ENCODE measurements around the gene SREBF2.
A peak's percentile ranks its signal among the peaks of the same experiment; 100 is the strongest.
"Not testable (repeated sequence)": the region's sequence is repeated elsewhere in the genome, so short reads cannot be mapped to it uniquely, and the experiment has no call there.

Gene SREBF2

DNA sequence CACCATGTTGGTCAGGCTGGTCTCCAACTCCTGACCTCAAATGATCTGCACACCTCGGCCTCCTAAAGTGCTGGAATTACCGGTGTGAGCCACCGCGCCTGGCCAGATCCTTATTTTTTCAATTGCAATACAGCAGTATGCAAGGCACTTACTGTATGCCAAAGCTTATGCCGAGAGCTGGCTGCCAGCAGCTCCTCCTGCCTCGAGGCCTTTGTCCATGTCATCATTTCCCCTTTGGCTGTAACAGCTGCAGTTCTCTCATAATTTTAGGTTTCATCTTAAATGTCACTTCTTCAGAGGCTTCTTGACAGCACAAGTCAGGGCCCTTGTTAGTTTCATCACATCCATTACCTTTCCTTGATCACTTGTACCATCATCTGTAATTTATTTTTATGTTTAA, 1.5 kb upstream of the SREBF2 start:
- DNase-seq (ENCODE audit: low read depth, low spot score) = no peak
- ChIA-PET CTCF (interaction anchor here (0.6 to 4.4 kb wide), 2 partner anchors 27 to 122 kb away, joined by 3 to 16 read pairs; no protein-coding TSS in a partner anchor), POLR2A (no interaction called here)
- TF ChIP-seq, protein P1, sequence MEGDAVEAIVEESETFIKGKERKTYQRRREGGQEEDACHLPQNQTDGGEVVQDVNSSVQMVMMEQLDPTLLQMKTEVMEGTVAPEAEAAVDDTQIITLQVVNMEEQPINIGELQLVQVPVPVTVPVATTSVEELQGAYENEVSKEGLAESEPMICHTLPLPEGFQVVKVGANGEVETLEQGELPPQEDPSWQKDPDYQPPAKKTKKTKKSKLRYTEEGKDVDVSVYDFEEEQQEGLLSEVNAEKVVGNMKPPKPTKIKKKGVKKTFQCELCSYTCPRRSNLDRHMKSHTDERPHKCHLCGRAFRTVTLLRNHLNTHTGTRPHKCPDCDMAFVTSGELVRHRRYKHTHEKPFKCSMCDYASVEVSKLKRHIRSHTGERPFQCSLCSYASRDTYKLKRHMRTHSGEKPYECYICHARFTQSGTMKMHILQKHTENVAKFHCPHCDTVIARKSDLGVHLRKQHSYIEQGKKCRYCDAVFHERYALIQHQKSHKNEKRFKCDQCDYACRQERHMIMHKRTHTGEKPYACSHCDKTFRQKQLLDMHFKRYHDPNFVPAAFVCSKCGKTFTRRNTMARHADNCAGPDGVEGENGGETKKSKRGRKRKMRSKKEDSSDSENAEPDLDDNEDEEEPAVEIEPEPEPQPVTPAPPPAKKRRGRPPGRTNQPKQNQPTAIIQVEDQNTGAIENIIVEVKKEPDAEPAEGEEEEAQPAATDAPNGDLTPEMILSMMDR (IDR thresholded peaks at IDR 0.05; ENCODE audit: insufficient read depth, low read length, missing control alignments) = no peak
- no peak overlapping the region for H3K4me3 ChIP-seq (ENCODE audit: low read depth, low read length)

DNA sequence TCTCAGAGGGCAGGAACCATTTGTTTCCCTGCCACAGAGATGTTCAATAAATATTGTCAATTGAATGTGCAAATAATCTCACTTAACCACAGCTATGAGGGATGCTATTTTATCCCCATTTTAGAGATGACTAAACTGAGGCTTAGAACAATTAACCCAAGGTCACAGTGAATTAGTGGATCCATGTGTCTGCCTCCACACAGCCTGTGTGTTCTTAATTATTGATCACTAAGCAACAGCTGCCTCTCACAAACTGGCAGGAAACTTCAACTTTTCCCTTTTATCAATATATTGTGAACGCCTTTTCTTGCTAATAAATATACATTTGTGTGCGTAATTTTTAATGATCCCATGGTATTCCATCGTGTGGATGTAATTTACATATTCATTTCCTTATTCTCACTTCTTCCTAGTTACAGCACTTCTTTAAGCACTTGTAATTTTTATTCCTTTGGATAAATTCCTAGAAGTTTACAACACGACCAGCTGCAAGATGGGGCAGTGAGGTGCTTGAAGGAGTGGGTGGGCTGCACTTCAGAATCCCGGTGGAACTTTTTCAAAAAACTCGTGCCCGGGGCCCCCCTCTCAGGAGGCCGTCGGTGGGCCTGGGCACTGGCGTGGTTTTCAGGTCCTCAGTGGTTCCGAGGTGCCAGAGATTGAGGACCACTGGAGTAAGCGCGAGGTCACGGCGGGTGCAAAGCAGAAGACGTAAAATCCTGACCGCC, 915 bp upstream of the SREBF2 start:
- POLR2A ChIA-PET = interaction anchor here (0.8 to 1.6 kb wide), 4 partner anchors 10 to 31 kb away, joined by 4 to 5 read pairs (median 5); partner anchors contain the start of gene CCDC134
- DNase-seq (ENCODE audit: low read depth, low spot score) = no peak

DNA sequence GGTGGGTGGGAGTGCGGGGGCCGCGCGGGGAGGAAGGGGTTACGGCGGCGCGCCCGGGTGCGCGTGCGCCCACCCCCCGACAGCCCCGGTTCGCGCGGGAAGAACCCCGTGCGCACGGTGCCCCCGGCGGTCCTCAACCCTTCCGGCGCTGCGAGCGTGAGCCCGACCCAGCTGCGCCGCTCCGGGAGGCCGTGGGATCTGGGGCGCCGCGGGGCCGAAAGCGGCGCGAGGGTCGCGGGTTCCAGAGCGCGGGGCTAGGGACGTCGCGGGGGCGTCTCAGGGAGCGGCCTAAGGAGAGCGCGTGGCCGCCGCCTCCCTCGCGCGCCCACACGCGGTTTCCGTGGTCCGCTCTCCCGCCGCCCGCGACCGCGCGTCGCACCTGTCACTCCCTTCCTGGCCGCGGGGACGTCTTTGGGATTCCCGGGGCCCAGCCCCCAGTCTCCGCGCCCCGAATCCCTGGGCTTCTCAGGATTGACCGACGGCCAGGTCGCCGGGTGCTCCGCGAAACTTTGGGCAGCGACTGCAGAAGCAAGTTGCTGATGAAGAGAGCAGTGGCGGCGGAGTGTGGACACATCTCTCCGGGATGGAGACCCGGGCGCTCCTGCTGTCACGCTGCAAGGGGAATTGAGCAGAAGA, 582 bp downstream of the SREBF2 start:
- CTCF ChIA-PET = interaction anchor here (1.0 to 4.4 kb wide), 5 partner anchors 9 to 136 kb away, joined by 3 to 20 read pairs (median 4); no protein-coding TSS in a partner anchor
- no peak for DNase-seq (ENCODE audit: low read depth, low spot score)
- peak overlapping the region; percentile 88 for H3K4me3 ChIP-seq (ENCODE audit: low read depth, low read length)
- POLR2A ChIA-PET = interaction anchor here (0.8 to 1.6 kb wide), 4 partner anchors 26 to 51 kb away, joined by 3 to 5 read pairs (median 4); partner anchors contain the start of gene CCDC134
- TF ChIP-seq, protein P1 (IDR thresholded peaks at IDR 0.05; ENCODE audit: insufficient read depth, low read length, missing control alignments) = no peak

More for the DNA sequence above, 915 bp upstream of the SREBF2 start:
- CTCF ChIA-PET = interaction anchor here (0.6 to 4.4 kb wide), 7 partner anchors 10 to 135 kb away, joined by 3 to 20 read pairs (median 3); no protein-coding TSS in a partner anchor
- peak overlapping the region; percentile 88 for H3K4me3 ChIP-seq (ENCODE audit: low read depth, low read length)
- TF ChIP-seq, protein P1 (IDR thresholded peaks at IDR 0.05; ENCODE audit: insufficient read depth, low read length, missing control alignments) = no peak

DNA sequence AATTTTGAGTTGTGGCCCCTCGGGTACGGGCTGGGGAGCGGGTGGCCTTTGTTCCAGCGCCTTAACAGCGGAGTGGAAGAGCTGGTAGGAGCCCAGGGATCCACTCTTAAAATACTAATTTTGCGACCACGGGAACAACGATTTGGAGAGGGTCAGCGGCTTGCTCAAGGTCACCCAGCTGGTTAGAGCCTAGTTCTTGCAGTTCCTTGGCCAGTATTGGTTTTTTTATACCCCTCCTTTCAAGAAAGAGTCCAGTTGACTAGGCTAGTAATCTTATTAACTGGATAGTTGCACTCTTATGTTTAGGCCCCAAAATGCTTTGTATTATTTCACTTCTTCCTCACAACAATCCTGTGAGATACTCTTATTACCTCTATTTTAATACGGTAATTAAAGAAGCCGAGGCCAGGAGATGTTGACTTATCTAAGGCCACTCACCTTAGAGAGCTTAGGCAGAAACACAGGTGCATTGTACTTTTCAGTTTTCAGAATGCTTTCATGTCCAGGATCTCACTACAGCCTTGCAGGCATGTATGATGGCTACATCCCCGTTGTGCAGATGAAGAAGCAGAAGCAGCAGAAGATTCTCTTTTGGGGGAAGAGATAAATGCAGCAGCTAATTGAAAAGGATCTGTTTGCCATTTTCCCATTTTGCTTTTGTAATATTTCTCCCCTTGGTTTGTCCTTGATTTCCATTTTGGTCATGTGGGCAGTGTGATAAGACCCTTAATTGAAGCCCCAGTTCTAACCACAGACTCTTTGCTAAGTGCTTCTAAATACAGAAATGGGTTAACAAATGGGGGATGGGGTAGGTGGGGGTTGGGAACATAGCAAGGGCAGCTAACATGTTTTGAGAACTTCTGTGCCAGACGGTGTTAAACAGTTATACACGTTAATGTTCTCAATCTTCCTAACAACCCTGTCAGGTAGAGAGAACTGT, 1.4 kb downstream of the SREBF2 start:
- H3K4me3 ChIP-seq (ENCODE audit: low read depth, low read length) = peak overlapping the region; percentile 88
- ChIA-PET POLR2A (interaction anchor here (1.2 kb wide), 1 partner anchor 31 kb away, joined by 3 read pairs; no protein-coding TSS in a partner anchor), CTCF (interaction anchor here (1.0 to 4.4 kb wide), 4 partner anchors 8 to 137 kb away, joined by 3 to 20 read pairs (median 10); no protein-coding TSS in a partner anchor)
- TF ChIP-seq, protein P1 (IDR thresholded peaks at IDR 0.05; ENCODE audit: insufficient read depth, low read length, missing control alignments) = no peak
- no peak for DNase-seq (ENCODE audit: low read depth, low spot score)

DNA sequence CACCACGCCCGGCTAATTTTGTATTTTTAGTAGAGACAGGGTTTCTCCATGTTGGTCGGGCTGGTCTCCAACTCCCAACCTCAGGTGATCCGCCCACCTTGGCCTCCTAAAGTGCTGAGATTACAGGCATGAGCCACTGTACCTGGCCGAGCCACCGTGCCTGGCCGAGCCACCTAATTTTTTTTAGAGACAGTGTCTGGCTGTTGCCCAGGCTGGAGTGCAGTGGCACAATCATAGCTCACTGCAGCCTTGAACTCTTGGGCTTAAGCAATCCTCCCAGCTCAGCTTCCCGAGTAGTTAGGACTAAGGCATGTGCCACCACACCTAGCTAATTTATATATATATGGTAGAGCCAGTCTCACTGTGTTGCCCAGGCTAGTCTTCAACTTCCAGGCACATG, 2.6 kb downstream of the SREBF2 start:
- ChIA-PET POLR2A (interaction anchor here (1.0 kb wide), 1 partner anchor 36 kb away, joined by 3 read pairs; no protein-coding TSS in a partner anchor), CTCF (interaction anchor here (1.0 to 4.4 kb wide), 3 partner anchors 23 to 138 kb away, joined by 3 to 20 read pairs (median 16); no protein-coding TSS in a partner anchor)
- not testable (repeated sequence) for H3K4me3 ChIP-seq (ENCODE audit: low read depth, low read length); DNase-seq (ENCODE audit: low read depth, low spot score)

DNA sequence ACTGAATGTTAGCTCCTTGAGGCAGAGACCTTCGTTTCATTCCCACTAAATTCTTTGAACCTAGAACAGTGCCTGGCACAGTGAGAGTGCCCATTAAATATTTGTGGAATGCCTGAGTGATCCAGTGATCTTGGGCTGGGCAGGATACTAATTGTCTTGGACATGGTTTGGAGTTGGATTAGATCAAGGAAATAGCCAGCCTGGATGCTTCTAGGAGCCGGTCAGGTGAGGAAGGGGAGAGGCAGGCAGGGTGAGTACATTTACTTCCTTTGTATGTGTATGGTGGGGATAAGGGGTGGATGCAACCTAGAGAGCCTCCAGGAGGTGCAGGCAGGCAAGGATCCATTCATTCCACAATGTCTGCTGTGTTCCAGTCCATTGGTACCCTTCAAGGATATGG, 3.6 kb downstream of the SREBF2 start:
- TF ChIP-seq, protein P1 (IDR thresholded peaks at IDR 0.05; ENCODE audit: insufficient read depth, low read length, missing control alignments) = no peak
- no peak for DNase-seq (ENCODE audit: low read depth, low spot score)
- ChIA-PET POLR2A (interaction anchor here (1.0 kb wide), 1 partner anchor 37 kb away, joined by 3 read pairs; no protein-coding TSS in a partner anchor), CTCF (interaction anchor here (0.7 to 1.2 kb wide), 4 partner anchors 20 to 157 kb away, joined by 3 to 4 read pairs (median 3); no protein-coding TSS in a partner anchor)
- no peak overlapping the region for H3K4me3 ChIP-seq (ENCODE audit: low read depth, low read length)
